ENCODE data around the gene DHX38.

DHX38 gene

GRCh38 chr16:72084445-72084844 is 9.2 kb upstream of the DHX38 start:
- H3K9ac ChIP-seq (ENCODE audit: low read depth, low read length, poor library complexity), result no peak overlapping the region
- H3K23ac ChIP-seq (ENCODE audit: low read depth, low read length, poor library complexity), result no peak overlapping the region
- H3K4me2 ChIP-seq (ENCODE audit: insufficient read depth, low read length, poor library complexity, severe bottlenecking), result no peak overlapping the region
- H2BK5ac ChIP-seq (ENCODE audit: low read length), result no peak overlapping the region
- WGBS, 2 donors (ENCODE audit: extremely low coverage in 2 of 2, insufficient read length in 2 of 2, insufficient replicate concordance in 1 of 2), result no CpG with 5 or more reads among the region's 10 CpGs
- no peak overlapping the region for H4K8ac ChIP-seq (ENCODE audit: low read depth, low read length)
- no peak overlapping the region for H2AK5ac ChIP-seq (ENCODE audit: low read depth, low read length)
- H3K4me1 ChIP-seq (ENCODE audit: control insufficient read depth in 2 of 2, insufficient read depth in 1 of 2, low read depth in 1 of 2, low read length in 2 of 2), result no peaks in the 10 kb centered on the region
- no peak overlapping the region for H2BK15ac ChIP-seq (ENCODE audit: low read length)
- no peak overlapping the region for H3K18ac ChIP-seq (ENCODE audit: low read length)
- no peak overlapping the region for H2BK12ac ChIP-seq (ENCODE audit: low read length)
- no peak overlapping the region for H2BK120ac ChIP-seq (ENCODE audit: low read depth, low read length)
- H3K36me3 ChIP-seq (replicated peaks in 1 of 2; ENCODE audit: control insufficient read depth in 2 of 2, insufficient read depth in 2 of 2, low read length in 2 of 2), result peaks cover 10 to 54% of the 10 kb centered on the region in 2 donors
- H3K79me1 ChIP-seq (ENCODE audit: low read depth, low read length), result no peaks in the 10 kb centered on the region
- H3K27me3 ChIP-seq (ENCODE audit: control insufficient read depth in 3 of 3, insufficient read depth in 3 of 3, low read depth in 1 of 3, low read length in 3 of 3), result no peaks in the 10 kb centered on the region
- DNase-seq (ENCODE audit: low spot score), result no peak
- H3K14ac ChIP-seq (ENCODE audit: low read length), result no peak overlapping the region
- no peak overlapping the region for H2AFZ ChIP-seq (ENCODE audit: low read length)
- no peak overlapping the region for H3K27ac ChIP-seq (replicated peaks; ENCODE audit: low read length)
- no peak overlapping the region for H3K4ac ChIP-seq (ENCODE audit: low read length)
- H3K4me3 ChIP-seq (ENCODE audit: low read length in 2 of 2), result no peak overlapping the region
- no peak overlapping the region for H4K91ac ChIP-seq (ENCODE audit: low read depth, low read length, poor library complexity)
- peaks cover 6 to 18% of the 10 kb centered on the region in 2 donors for H3K9me3 ChIP-seq (replicated peaks in 1 of 2; ENCODE audit: control insufficient read depth in 2 of 2, insufficient read depth in 1 of 2, low read depth in 1 of 2, low read length in 2 of 2)

GRCh38 chr16:72085002-72085401 is 8.6 kb upstream of the DHX38 start:
- whole genome bisulfite sequencing, 2 donors (ENCODE audit: extremely low coverage in 2 of 2, insufficient read length in 2 of 2, insufficient replicate concordance in 1 of 2), result no CpG with 5 or more reads among the region's 2 CpGs
- H4K91ac ChIP-seq (ENCODE audit: low read depth, low read length, poor library complexity), result no peak overlapping the region
- H3K9me3 ChIP-seq (replicated peaks in 1 of 2; ENCODE audit: control insufficient read depth in 2 of 2, insufficient read depth in 1 of 2, low read depth in 1 of 2, low read length in 2 of 2), result peaks cover 6 to 18% of the 10 kb centered on the region in 2 donors

GRCh38 chr16:72091217-72091616 is 2.4 kb upstream of the DHX38 start:
- Histone ChIP-seq H3K27ac (replicated peaks; ENCODE audit: low read length) (no peak overlapping the region), H3K18ac (ENCODE audit: low read length) (no peak overlapping the region), H4K8ac (ENCODE audit: low read depth, low read length) (no peak overlapping the region), H3K4me1 (ENCODE audit: control insufficient read depth in 2 of 2, insufficient read depth in 1 of 2, low read depth in 1 of 2, low read length in 2 of 2) (peaks cover 4 to 10% of the 10 kb centered on the region in 2 donors), H3K9me3 (replicated peaks in 1 of 2; ENCODE audit: control insufficient read depth in 2 of 2, insufficient read depth in 1 of 2, low read depth in 1 of 2, low read length in 2 of 2) (no peaks in the 10 kb centered on the region), H2BK15ac (ENCODE audit: low read length) (no peak overlapping the region), H3K4me2 (ENCODE audit: insufficient read depth, low read length, poor library complexity, severe bottlenecking) (no peak overlapping the region), H3K79me1 (ENCODE audit: low read depth, low read length) (peaks cover 5% of the 10 kb centered on the region), H3K27me3 (ENCODE audit: control insufficient read depth in 3 of 3, insufficient read depth in 3 of 3, low read depth in 1 of 3, low read length in 3 of 3) (no peaks in the 10 kb centered on the region), H2BK120ac (ENCODE audit: low read depth, low read length) (no peak overlapping the region), H2AFZ (ENCODE audit: low read length) (no peak overlapping the region), H3K23ac (ENCODE audit: low read depth, low read length, poor library complexity) (no peak overlapping the region), H2BK5ac (ENCODE audit: low read length) (no peak overlapping the region), H3K4ac (ENCODE audit: low read length) (no peak overlapping the region), H3K4me3 (ENCODE audit: low read length in 2 of 2) (peak overlapping the region in 1 of 2 donors; percentile 3), H2AK5ac (ENCODE audit: low read depth, low read length) (no peak overlapping the region), H3K36me3 (replicated peaks in 1 of 2; ENCODE audit: control insufficient read depth in 2 of 2, insufficient read depth in 2 of 2, low read length in 2 of 2) (peaks cover 13 to 59% of the 10 kb centered on the region in 2 donors), H2BK12ac (ENCODE audit: low read length) (no peak overlapping the region), H3K9ac (ENCODE audit: low read depth, low read length, poor library complexity) (no peak overlapping the region), H3K14ac (ENCODE audit: low read length) (no peak overlapping the region), H4K91ac (ENCODE audit: low read depth, low read length, poor library complexity) (no peak overlapping the region)
- no peak for DNase-seq (ENCODE audit: low spot score)
- no CpG with 5 or more reads among the region's 3 CpGs for WGBS, 2 donors (ENCODE audit: extremely low coverage in 2 of 2, insufficient read length in 2 of 2, insufficient replicate concordance in 1 of 2)

More at GRCh38 chr16:72085002-72085401, 8.6 kb upstream of the DHX38 start:
- H4K8ac ChIP-seq (ENCODE audit: low read depth, low read length), result no peak overlapping the region
- H3K18ac ChIP-seq (ENCODE audit: low read length), result no peak overlapping the region
- H2BK120ac ChIP-seq (ENCODE audit: low read depth, low read length), result no peak overlapping the region
- no peak overlapping the region for H2BK12ac ChIP-seq (ENCODE audit: low read length)
- H2BK15ac ChIP-seq (ENCODE audit: low read length), result no peak overlapping the region
- no peak overlapping the region for H3K4me2 ChIP-seq (ENCODE audit: insufficient read depth, low read length, poor library complexity, severe bottlenecking)
- H3K79me1 ChIP-seq (ENCODE audit: low read depth, low read length), result no peaks in the 10 kb centered on the region
- H3K4ac ChIP-seq (ENCODE audit: low read length), result no peak overlapping the region
- peaks cover 13 to 60% of the 10 kb centered on the region in 2 donors for H3K36me3 ChIP-seq (replicated peaks in 1 of 2; ENCODE audit: control insufficient read depth in 2 of 2, insufficient read depth in 2 of 2, low read length in 2 of 2)
- H3K4me1 ChIP-seq (ENCODE audit: control insufficient read depth in 2 of 2, insufficient read depth in 1 of 2, low read depth in 1 of 2, low read length in 2 of 2), result no peaks in the 10 kb centered on the region
- H2AK5ac ChIP-seq (ENCODE audit: low read depth, low read length), result no peak overlapping the region
- no peak overlapping the region for H3K9ac ChIP-seq (ENCODE audit: low read depth, low read length, poor library complexity)
- no peaks in the 10 kb centered on the region for H3K27me3 ChIP-seq (ENCODE audit: control insufficient read depth in 3 of 3, insufficient read depth in 3 of 3, low read depth in 1 of 3, low read length in 3 of 3)
- no peak overlapping the region for H2BK5ac ChIP-seq (ENCODE audit: low read length)
- H2AFZ ChIP-seq (ENCODE audit: low read length), result no peak overlapping the region
- H3K14ac ChIP-seq (ENCODE audit: low read length), result no peak overlapping the region
- no peak for DNase-seq (ENCODE audit: low spot score)
- no peak overlapping the region for H3K27ac ChIP-seq (replicated peaks; ENCODE audit: low read length)
- no peak overlapping the region for H3K4me3 ChIP-seq (ENCODE audit: low read length in 2 of 2)
- no peak overlapping the region for H3K23ac ChIP-seq (ENCODE audit: low read depth, low read length, poor library complexity)

- Histone ChIP-seq H3K23ac (ENCODE audit: low read depth, low read length, poor library complexity) (no peak overlapping the region), H3K9me3 (replicated peaks in 1 of 2; ENCODE audit: control insufficient read depth in 2 of 2, insufficient read depth in 1 of 2, low read depth in 1 of 2, low read length in 2 of 2) (no peaks in the 10 kb centered on the region), H3K4me1 (ENCODE audit: control insufficient read depth in 2 of 2, insufficient read depth in 1 of 2, low read depth in 1 of 2, low read length in 2 of 2) (peaks cover 4 to 10% of the 10 kb centered on the region in 2 donors), H2BK120ac (ENCODE audit: low read depth, low read length) (no peak overlapping the region), H4K91ac (ENCODE audit: low read depth, low read length, poor library complexity) (no peak overlapping the region), H4K8ac (ENCODE audit: low read depth, low read length) (no peak overlapping the region), H3K27ac (replicated peaks; ENCODE audit: low read length) (peak overlapping the region; percentile 67), H2BK12ac (ENCODE audit: low read length) (no peak overlapping the region), H2AFZ (ENCODE audit: low read length) (peak overlapping the region; percentile 84), H3K27me3 (ENCODE audit: control insufficient read depth in 3 of 3, insufficient read depth in 3 of 3, low read depth in 1 of 3, low read length in 3 of 3) (no peaks in the 10 kb centered on the region), H3K4me3 (ENCODE audit: low read length in 2 of 2) (peak overlapping the region; percentile 86 to 93), H3K18ac (ENCODE audit: low read length) (peak overlapping the region; percentile 62), H3K79me1 (ENCODE audit: low read depth, low read length) (peaks cover 5% of the 10 kb centered on the region), H3K14ac (ENCODE audit: low read length) (no peak overlapping the region), H2AK5ac (ENCODE audit: low read depth, low read length) (no peak overlapping the region), H2BK5ac (ENCODE audit: low read length) (no peak overlapping the region), H3K4me2 (ENCODE audit: insufficient read depth, low read length, poor library complexity, severe bottlenecking) (peak overlapping the region; percentile 52), H3K9ac (ENCODE audit: low read depth, low read length, poor library complexity) (no peak overlapping the region), H2BK15ac (ENCODE audit: low read length) (no peak overlapping the region), H3K36me3 (replicated peaks in 1 of 2; ENCODE audit: control insufficient read depth in 2 of 2, insufficient read depth in 2 of 2, low read length in 2 of 2) (peaks cover 20 to 61% of the 10 kb centered on the region in 2 donors), H3K4ac (ENCODE audit: low read length) (no peak overlapping the region)
- peak; percentile 17 for DNase-seq (ENCODE audit: low spot score)
- no CpG with 5 or more reads among the region's 22 CpGs for WGBS, 2 donors (ENCODE audit: extremely low coverage in 2 of 2, insufficient read length in 2 of 2, insufficient replicate concordance in 1 of 2)
Measured at GRCh38 chr16:72092832-72093447, 707 bp upstream of the DHX38 start.
